ENCODE results near the gene DCXR.

DCXR gene

GRCh38 chr17:82037092-82037888 lies at the start of gene DCXR:
Gene DCXR (minus strand): TSS chr17:82037697. CDS start chr17:82037682, 15 bp downstream.
- TF ChIP-seq ZNF274 (IDR thresholded peaks at IDR 0.05; ENCODE audit: low read depth, low read length) (no peak), SUZ12 (IDR thresholded peaks at IDR 0.05; ENCODE audit: extremely low read depth, insufficient read depth, insufficient read length) (no peak), YY1 (IDR thresholded peaks at IDR 0.05; ENCODE audit: insufficient read depth, insufficient read length) (no peak)

GRCh38 chr17:82085931-82086764 lies 48.7 kb upstream of the DCXR start:
- TF ChIP-seq SUZ12 (IDR thresholded peaks at IDR 0.05; ENCODE audit: extremely low read depth, insufficient read depth, insufficient read length) (no peak), YY1 (IDR thresholded peaks at IDR 0.05; ENCODE audit: insufficient read depth, insufficient read length) (no peak), ZNF274 (IDR thresholded peaks at IDR 0.05; ENCODE audit: low read depth, low read length) (no peak)
- DNase-seq (ENCODE audit: low read depth, low spot score) = no peak
- H3K36me3 ChIP-seq (ENCODE audit: insufficient read depth, insufficient read length, low read length) = peaks cover 98% of the 10 kb centered on the region
- H3K4me1 ChIP-seq (ENCODE audit: insufficient read depth, insufficient read length) = peaks cover 4% of the 10 kb centered on the region
- no peaks in the 10 kb centered on the region for H3K9me3 ChIP-seq (ENCODE audit: insufficient read depth, low read length)
- no peaks in the 10 kb centered on the region for H3K27me3 ChIP-seq (ENCODE audit: insufficient read depth, insufficient read length)
- H3K4me3 ChIP-seq (ENCODE audit: insufficient read length, low read depth) = no peak overlapping the region
- no peak overlapping the region for H3K9ac ChIP-seq (ENCODE audit: insufficient read length, low read depth)

More at GRCh38 chr17:82037092-82037888, at the start of gene DCXR:
- Histone ChIP-seq H3K27me3 (ENCODE audit: insufficient read depth, insufficient read length) (peaks cover 15% of the 10 kb centered on the region), H3K4me3 (ENCODE audit: insufficient read length, low read depth) (peak within 1 kb of the TSS; percentile 83), H3K9me3 (ENCODE audit: insufficient read depth, low read length) (no peaks in the 10 kb centered on the region), H3K4me1 (ENCODE audit: insufficient read depth, insufficient read length) (peaks cover 28% of the 10 kb centered on the region), H3K9ac (ENCODE audit: insufficient read length, low read depth) (peak within 1 kb of the TSS; percentile 81), H3K36me3 (ENCODE audit: insufficient read depth, insufficient read length, low read length) (peaks cover 34% of the 10 kb centered on the region)
- DNase-seq (ENCODE audit: low read depth, low spot score) = peak; percentile 93

GRCh38 chr17:82085031-82085861 lies 47.7 kb upstream of the DCXR start:
- Histone ChIP-seq H3K36me3 (ENCODE audit: insufficient read depth, insufficient read length, low read length) (peaks cover 98% of the 10 kb centered on the region), H3K9ac (ENCODE audit: insufficient read length, low read depth) (no peak overlapping the region), H3K4me3 (ENCODE audit: insufficient read length, low read depth) (no peak overlapping the region), H3K4me1 (ENCODE audit: insufficient read depth, insufficient read length) (peaks cover 4% of the 10 kb centered on the region), H3K9me3 (ENCODE audit: insufficient read depth, low read length) (no peaks in the 10 kb centered on the region), H3K27me3 (ENCODE audit: insufficient read depth, insufficient read length) (no peaks in the 10 kb centered on the region)
- TF ChIP-seq ZNF274 (IDR thresholded peaks at IDR 0.05; ENCODE audit: low read depth, low read length) (no peak), YY1 (IDR thresholded peaks at IDR 0.05; ENCODE audit: insufficient read depth, insufficient read length) (no peak), SUZ12 (IDR thresholded peaks at IDR 0.05; ENCODE audit: extremely low read depth, insufficient read depth, insufficient read length) (no peak)
- no peak for DNase-seq (ENCODE audit: low read depth, low spot score)

- H3K4me3 ChIP-seq (ENCODE audit: insufficient read length, low read depth) = no peak overlapping the region
- H3K9me3 ChIP-seq (ENCODE audit: insufficient read depth, low read length) = no peaks in the 10 kb centered on the region
- H3K9ac ChIP-seq (ENCODE audit: insufficient read length, low read depth) = no peak overlapping the region
- H3K27me3 ChIP-seq (ENCODE audit: insufficient read depth, insufficient read length) = no peaks in the 10 kb centered on the region
- TF ChIP-seq ZNF274 (IDR thresholded peaks at IDR 0.05; ENCODE audit: low read depth, low read length) (no peak), SUZ12 (IDR thresholded peaks at IDR 0.05; ENCODE audit: extremely low read depth, insufficient read depth, insufficient read length) (no peak), YY1 (IDR thresholded peaks at IDR 0.05; ENCODE audit: insufficient read depth, insufficient read length) (no peak)
- peaks cover 7% of the 10 kb centered on the region for H3K4me1 ChIP-seq (ENCODE audit: insufficient read depth, insufficient read length)
- H3K36me3 ChIP-seq (ENCODE audit: insufficient read depth, insufficient read length, low read length) = peaks cover 98% of the 10 kb centered on the region
- DNase-seq (ENCODE audit: low read depth, low spot score) = no peak
Observed at GRCh38 chr17:82084373-82085030, 47.0 kb upstream of the DCXR start.

- Histone ChIP-seq H3K4me3 (ENCODE audit: insufficient read length, low read depth) (no peak overlapping the region), H3K9me3 (ENCODE audit: insufficient read depth, low read length) (no peaks in the 10 kb centered on the region), H3K27me3 (ENCODE audit: insufficient read depth, insufficient read length) (no peaks in the 10 kb centered on the region), H3K36me3 (ENCODE audit: insufficient read depth, insufficient read length, low read length) (peaks cover 97% of the 10 kb centered on the region), H3K9ac (ENCODE audit: insufficient read length, low read depth) (no peak overlapping the region), H3K4me1 (ENCODE audit: insufficient read depth, insufficient read length) (peaks cover 7% of the 10 kb centered on the region)
- no peak for DNase-seq (ENCODE audit: low read depth, low spot score)
- no peak for TF ChIP-seq SUZ12 (IDR thresholded peaks at IDR 0.05; ENCODE audit: extremely low read depth, insufficient read depth, insufficient read length)
Observed at GRCh38 chr17:82083533-82084359, 46.2 kb upstream of the DCXR start.

GRCh38 chr17:82083009-82083408 lies 45.5 kb upstream of the DCXR start:
- H3K27me3 ChIP-seq (ENCODE audit: insufficient read depth, insufficient read length) = no peaks in the 10 kb centered on the region
- no peak overlapping the region for H3K4me3 ChIP-seq (ENCODE audit: insufficient read length, low read depth)
- H3K36me3 ChIP-seq (ENCODE audit: insufficient read depth, insufficient read length, low read length) = peaks cover 97% of the 10 kb centered on the region
- no peaks in the 10 kb centered on the region for H3K9me3 ChIP-seq (ENCODE audit: insufficient read depth, low read length)
- H3K4me1 ChIP-seq (ENCODE audit: insufficient read depth, insufficient read length) = peaks cover 7% of the 10 kb centered on the region
- no peak for TF ChIP-seq SUZ12 (IDR thresholded peaks at IDR 0.05; ENCODE audit: extremely low read depth, insufficient read depth, insufficient read length)
- no peak for TF ChIP-seq ZNF274 (IDR thresholded peaks at IDR 0.05; ENCODE audit: low read depth, low read length)
- DNase-seq (ENCODE audit: low read depth, low spot score) = no peak
- no peak overlapping the region for H3K9ac ChIP-seq (ENCODE audit: insufficient read length, low read depth)

Data from NT2/D1 (cell line).